ENCODE results near the gene NUDT22.

NUDT22 gene

GRCh38 chr11:64255135-64256128 lies 29.4 kb downstream of the NUDT22 start:
- no peak for DNase-seq (ENCODE audit: low read depth)

GRCh38 chr11:64256300-64256699 lies 30.2 kb downstream of the NUDT22 start:
- no peak for DNase-seq (ENCODE audit: low read depth)

- DNase-seq (ENCODE audit: low read depth) = no peak
These were observed 32.3 kb downstream of the NUDT22 start for GRCh38 chr11:64258356-64258755.

- DNase-seq (ENCODE audit: low read depth) = no peak
These were observed 33.0 kb downstream of the NUDT22 start for GRCh38 chr11:64258946-64259532.

- DNase-seq (ENCODE audit: low read depth) = no peak
These were observed 33.5 kb downstream of the NUDT22 start for GRCh38 chr11:64259533-64260067.

GRCh38 chr11:64260147-64260708 lies 34.2 kb downstream of the NUDT22 start:
- no peak for DNase-seq (ENCODE audit: low read depth)

- DNase-seq (ENCODE audit: low read depth) = no peak
These were observed 35.5 kb downstream of the NUDT22 start for GRCh38 chr11:64261556-64262080.

- no peak for DNase-seq (ENCODE audit: low read depth)
These were observed 36.4 kb downstream of the NUDT22 start for GRCh38 chr11:64262271-64263002.

GRCh38 chr11:64263021-64263946 lies 37.2 kb downstream of the NUDT22 start:
- DNase-seq (ENCODE audit: low read depth) = no peak

- DNase-seq (ENCODE audit: low read depth) = no peak
These were observed 37.9 kb downstream of the NUDT22 start for GRCh38 chr11:64263947-64264317.

- no peak for DNase-seq (ENCODE audit: low read depth)
These were observed 38.3 kb downstream of the NUDT22 start for GRCh38 chr11:64264371-64264852.

- DNase-seq (ENCODE audit: low read depth) = no peak
These were observed 39.4 kb downstream of the NUDT22 start for GRCh38 chr11:64265176-64266160.

GRCh38 chr11:64266339-64266738 lies 40.3 kb downstream of the NUDT22 start:
- no peak for DNase-seq (ENCODE audit: low read depth)

GRCh38 chr11:64267207-64267945 lies 41.3 kb downstream of the NUDT22 start:
- no peak for DNase-seq (ENCODE audit: low read depth)

- no peak for DNase-seq (ENCODE audit: low read depth)
These were observed 42.2 kb downstream of the NUDT22 start for GRCh38 chr11:64268025-64268892.

- DNase-seq (ENCODE audit: low read depth) = no peak
These were observed 42.9 kb downstream of the NUDT22 start for GRCh38 chr11:64268893-64269539.

All from activated gamma-delta T cell treated with anti-CD3 and anti-CD28 coated beads, Interleukin-2, amount 50 U/mL, for 16 hours (primary cell).